ENCODE measurements around the gene OGFR.
"Not testable (repeated sequence)": the region's sequence is repeated elsewhere in the genome, so short reads cannot be mapped to it uniquely, and the experiment has no call there.

Gene OGFR

DNA sequence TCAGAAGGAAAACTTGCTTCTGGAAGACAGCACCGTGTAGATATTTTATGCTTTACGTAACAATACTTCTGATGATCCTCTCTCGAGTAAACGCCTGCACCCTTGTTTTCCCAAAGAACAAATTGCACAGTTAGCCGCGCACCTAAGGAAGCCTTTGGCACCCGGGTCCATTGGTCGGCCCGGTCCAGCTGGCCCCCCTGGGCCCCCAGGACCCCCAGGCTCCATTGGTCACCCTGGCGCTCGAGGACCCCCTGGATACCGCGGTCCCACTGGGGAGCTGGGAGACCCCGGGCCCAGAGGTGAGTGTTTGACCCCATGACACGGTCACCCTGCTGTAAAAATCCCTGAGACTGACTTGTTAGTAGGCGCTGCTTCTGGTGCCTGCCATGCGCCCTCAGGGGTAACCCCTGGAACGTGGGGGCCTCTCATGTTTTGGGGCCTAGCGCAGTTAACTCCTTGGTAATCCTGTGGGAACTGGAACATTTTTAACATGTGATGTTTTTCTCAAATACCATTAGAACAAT lies 32.4 kb downstream of the OGFR start:
- no peak for DNase-seq

- no peak for DNase-seq
Observed at GRCh38 chr20:62837790-62838127, 33.1 kb downstream of the OGFR start.

- DNase-seq: no peak
Observed at GRCh38 chr20:62838128-62838891, 33.7 kb downstream of the OGFR start.

GRCh38 chr20:62839261-62839660 lies 34.6 kb downstream of the OGFR start:
- no peak for DNase-seq

DNA sequence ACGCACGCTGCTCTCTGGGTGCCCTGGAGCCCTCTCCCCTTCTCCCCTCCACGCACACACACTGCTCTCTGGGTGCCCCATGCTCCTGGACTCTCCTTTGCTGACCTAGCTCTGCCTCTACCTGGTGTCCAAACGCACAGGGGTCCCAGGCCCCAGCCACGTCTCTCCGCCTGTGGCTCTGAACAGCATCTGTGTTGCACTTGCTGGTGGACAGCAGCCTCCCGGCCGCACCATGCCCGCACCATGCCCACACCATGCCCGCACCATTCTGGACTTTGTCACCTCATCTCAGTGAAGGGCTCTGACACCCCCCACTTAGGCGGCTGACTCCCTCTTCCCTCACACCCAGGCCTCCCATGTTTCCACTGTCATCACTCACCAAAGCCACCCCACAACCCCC lies 35.2 kb downstream of the OGFR start:
- DNase-seq: no peak

DNA sequence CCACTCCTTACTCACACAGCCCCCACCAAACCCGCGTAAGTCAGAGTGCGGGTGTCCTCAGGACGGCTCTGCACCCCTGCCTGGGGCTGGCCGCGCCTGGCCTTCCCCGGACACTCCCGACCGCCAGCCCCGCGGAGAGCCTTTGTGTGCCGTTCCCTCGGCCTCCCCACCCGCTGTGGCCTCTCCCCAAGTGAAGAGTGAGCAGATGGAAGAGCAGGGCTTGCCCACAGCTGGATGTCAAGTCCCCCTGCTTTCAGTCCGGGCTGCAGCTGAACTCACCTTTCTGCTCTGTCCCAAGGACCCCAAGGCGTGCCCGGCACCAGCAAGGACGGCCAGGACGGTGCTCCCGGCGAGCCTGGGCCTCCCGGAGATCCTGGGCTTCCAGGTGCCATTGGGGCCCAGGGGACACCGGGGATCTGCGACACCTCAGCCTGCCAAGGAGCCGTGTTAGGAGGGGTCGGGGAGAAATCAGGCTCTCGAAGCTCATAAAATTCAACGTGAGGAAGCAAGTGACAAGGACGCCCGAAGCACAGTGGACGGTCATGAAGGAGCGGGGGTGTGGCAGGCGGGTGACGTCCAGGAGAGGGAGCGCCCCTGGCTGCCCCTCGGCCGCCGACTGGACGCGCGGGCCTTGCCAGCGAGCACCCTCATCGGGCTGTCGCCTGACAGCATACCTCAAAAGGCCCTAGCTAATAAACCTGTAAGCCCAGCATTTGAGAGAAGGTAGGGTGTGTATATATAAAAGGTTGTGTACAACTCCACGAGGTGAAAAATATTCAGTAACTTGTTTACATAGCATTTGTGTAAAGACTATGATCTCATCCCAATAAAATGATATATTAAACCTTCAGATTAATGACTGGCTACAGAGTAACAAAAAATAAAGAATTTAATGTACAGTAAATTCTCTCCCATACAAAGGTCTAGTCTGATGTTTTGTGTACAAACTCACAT lies 35.9 kb downstream of the OGFR start:
- no peak for DNase-seq

- no peak for DNase-seq
Observed at GRCh38 chr20:62841705-62842212, 37.1 kb downstream of the OGFR start.

GRCh38 chr20:62843656-62844055 lies 39.0 kb downstream of the OGFR start:
- DNase-seq: no peak

GRCh38 chr20:62844182-62844581 lies 39.5 kb downstream of the OGFR start:
- DNase-seq: no peak

- peak in 8 of 58 donors; percentile 19 to 65 (median 46) for DNase-seq
Observed at GRCh38 chr20:62845416-62846160, 41.0 kb downstream of the OGFR start.

DNA sequence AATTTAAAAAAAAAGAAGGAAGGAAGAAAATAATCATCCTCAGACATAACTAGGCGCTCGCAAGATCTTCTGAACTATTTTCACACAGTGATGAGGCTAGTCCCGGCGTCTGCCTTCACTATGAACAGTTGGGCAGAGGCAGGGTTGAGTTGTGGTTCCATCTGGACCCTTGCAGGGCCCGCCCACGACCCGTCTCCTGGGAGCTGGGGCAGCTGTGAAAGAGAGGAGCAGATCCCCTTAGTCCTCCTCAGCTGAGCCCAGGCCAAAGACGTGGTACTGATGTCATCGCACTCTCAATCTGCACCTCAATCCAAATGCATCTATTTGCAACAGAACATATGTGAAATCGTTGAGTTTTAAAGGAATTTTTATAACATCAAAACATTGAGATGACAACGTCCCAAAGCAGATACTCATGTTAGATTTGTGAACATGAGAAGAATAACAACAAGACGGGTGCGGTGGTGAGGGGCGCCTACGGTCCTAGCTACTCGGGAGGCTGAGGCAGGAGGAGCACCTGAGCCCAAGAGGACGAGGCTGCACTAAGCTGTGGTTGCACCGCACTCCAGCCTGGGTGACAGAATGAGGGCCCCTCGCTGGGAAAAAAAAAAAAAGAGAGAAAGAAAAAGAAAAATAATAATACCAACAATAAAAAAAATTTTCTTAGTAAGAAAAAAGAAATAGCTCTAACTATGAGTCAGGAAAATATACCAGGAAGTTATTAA lies 41.7 kb downstream of the OGFR start:
- peak in 35 of 58 donors; percentile 11 to 78 (median 48) for DNase-seq

GRCh38 chr20:62848917-62849316 lies 44.3 kb downstream of the OGFR start:
- DNase-seq: not testable (repeated sequence)

DNA sequence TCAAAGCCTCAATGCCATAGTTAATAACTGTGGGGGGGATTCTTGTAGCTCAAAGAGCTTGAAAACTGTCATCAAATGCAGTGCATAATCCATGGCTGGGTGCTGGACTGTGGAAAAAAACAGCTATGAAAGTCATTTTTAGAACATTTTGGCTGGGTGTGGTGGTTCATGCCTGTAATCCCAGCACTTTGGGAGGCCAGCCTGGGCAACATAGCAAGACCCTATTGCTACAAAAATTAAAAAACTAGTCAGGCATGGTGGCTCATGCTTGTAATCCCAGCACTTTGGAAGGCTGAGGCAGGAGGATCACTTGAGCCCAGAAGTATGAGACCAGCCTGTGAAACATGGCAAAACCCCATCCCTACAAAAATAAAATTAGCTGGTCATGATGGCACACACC lies 44.8 kb downstream of the OGFR start:
- no peak for DNase-seq

DNA sequence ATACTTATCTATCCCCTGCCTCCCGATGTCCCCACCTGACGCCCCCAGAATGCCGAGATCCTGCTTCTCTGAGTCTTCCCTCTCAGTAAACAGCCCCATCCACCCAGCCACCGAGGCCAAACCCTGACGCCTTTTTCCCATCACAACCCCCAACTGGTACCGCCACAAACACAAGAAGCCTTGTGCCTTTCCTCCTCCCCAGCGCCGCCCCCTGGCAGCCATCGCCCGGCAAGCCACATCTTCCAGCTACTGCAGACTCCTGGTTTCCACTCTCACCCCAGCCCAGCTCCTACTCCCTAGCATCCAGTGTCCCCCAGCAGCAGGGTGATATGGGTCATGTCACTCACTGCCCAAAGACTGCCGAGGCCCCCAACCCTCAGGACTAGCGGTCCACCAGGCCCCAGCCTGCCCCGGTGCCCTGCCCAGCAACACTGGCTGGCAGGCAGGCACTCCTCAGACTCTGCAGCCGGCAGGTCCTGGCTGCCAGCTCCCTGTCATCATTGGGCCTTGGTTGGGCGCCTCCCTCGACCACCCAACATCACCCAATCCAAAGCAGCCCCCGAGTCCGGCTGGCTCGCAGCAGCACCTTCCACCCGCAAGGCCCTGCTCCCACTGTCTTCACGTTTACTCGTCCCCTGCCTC lies 45.8 kb downstream of the OGFR start:
- peak in 53 of 58 donors; percentile 23 to 87 (median 68) for DNase-seq

- no peak for DNase-seq
Observed at GRCh38 chr20:62852196-62852595, 47.6 kb downstream of the OGFR start.

GRCh38 chr20:62852841-62853240 lies 48.2 kb downstream of the OGFR start:
- no peak for DNase-seq

- not testable (repeated sequence) for DNase-seq
Observed at GRCh38 chr20:62853304-62853703, 48.7 kb downstream of the OGFR start.

DNA sequence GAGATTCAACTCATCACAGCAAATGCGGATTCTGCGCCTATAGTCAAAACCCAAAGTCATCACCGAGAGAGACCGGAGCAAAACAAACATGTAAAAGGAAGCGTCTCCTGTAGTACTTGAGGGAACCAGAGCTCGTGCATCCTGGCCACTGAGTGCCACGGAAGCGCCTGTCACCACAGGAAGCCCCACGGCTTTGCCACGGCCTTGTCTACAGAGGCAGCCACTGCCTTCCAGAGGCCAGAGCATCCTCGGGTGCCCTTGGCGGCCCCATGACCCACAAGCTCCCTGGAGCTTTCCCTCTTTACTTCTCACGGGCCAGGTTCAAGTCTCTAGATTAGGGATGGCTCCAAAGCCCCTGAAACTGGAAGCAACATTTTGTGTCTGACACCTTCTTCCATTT lies 49.5 kb downstream of the OGFR start:
- no peak for DNase-seq

GRCh38 chr20:62855120-62855519 lies 50.5 kb downstream of the OGFR start:
- no peak for DNase-seq
